GM12892 (cell line): ENCODE measurements around the gene NDUFC2.

Source experiments
- POLR2A ChIP-seq: IDR thresholded peaks from 2 replicates; pipeline ENCODE4 v1.6.1; 2011; ENCODE audit warnings: low read depth, low read length, control low read depth
- POLR2AphosphoS5 ChIP-seq: IDR thresholded peaks from 2 replicates; pipeline ENCODE4 v1.6.1; 2011; ENCODE audit warnings: low read depth, low read length, control low read depth
- TAF1 ChIP-seq: IDR thresholded peaks from 2 replicates; pipeline ENCODE4 v1.6.1; 2011; ENCODE audit warnings: low read depth, mild to moderate bottlenecking, control low read depth, low read length, borderline replicate concordance

GRCh38 chr11:78080084-78080817 is 589 bp upstream of the NDUFC2 start:
- TF ChIP-seq POLR2A (no peak), TAF1 (no peak), POLR2AphosphoS5 (no peak)
